Mucosa of rectum (tissue), 2 donors: Measurements from ENCODE around the gene FBRSL1.
A peak's percentile ranks its signal among the peaks of the same experiment; 100 is the strongest.

Experiments used
- H3K27ac ChIP-seq, 2 donors: one replicate each; pipeline ENCODE4 v1.7.0; 2013; ENCODE audit warnings: inconsistent platforms in 2 of 2, low read depth in 2 of 2, low read length in 2 of 2
- H3K27me3 ChIP-seq, 2 donors: one replicate each; pipeline ENCODE4 v1.7.0; 2013; ENCODE audit warnings: low read length in 2 of 2; ENCODE audit not compliant: control insufficient read depth in 2 of 2, insufficient read depth in 2 of 2
- H3K36me3 ChIP-seq, 2 donors: one replicate each; pipeline ENCODE4 v1.7.0; 2013; ENCODE audit warnings: low read length in 2 of 2; ENCODE audit not compliant: control insufficient read depth in 2 of 2, insufficient read depth in 2 of 2
- H3K4me1 ChIP-seq, 2 donors: one replicate each; pipeline ENCODE4 v1.7.0; 2013; ENCODE audit warnings: low read length in 2 of 2, mild to moderate bottlenecking in 1 of 2; ENCODE audit not compliant: control insufficient read depth in 2 of 2, insufficient read depth in 2 of 2
- H3K4me3 ChIP-seq, 2 donors: one replicate each; pipeline ENCODE4 v1.7.0; 2013; ENCODE audit warnings: low read length in 2 of 2
- H3K9ac ChIP-seq, 2 donors: one replicate each; pipeline ENCODE4 v1.7.0; 2013; ENCODE audit warnings: low read length in 2 of 2, low read depth in 1 of 2, mild to moderate bottlenecking in 1 of 2
- H3K9me3 ChIP-seq, 2 donors: one replicate each; pipeline ENCODE4 v1.7.0; 2013; ENCODE audit warnings: low read length in 2 of 2; ENCODE audit not compliant: control insufficient read depth in 2 of 2
- donor health status: healthy.
- donor health status: Normal muscosa, but diverticular disease.

The FBRSL1 gene

DNA sequence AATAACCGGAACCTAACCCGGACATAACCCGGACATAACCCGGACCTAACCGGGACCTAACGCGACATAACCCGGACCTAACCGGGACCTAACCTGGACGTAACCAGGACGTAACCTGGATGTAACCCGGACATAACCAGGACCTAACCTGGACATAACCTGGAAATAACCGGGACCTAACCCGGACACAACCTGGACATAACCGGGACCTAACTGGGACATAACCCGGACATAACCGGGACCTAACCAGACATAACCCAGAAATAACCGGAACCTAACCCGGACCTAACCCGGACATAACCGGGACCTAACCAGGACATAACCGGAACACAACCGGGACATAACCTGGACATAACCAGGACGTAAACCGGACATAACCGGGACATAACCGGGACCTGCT lies 6.7 kb upstream of the FBRSL1 start:
- Histone ChIP-seq H3K4me3 (no peak overlapping the region), H3K27ac (no peak overlapping the region), H3K9me3 (no peaks in the 10 kb centered on the region), H3K4me1 (peaks cover under 1% of the 10 kb centered on the region in 2 donors), H3K27me3 (no peaks in the 10 kb centered on the region), H3K9ac (no peak overlapping the region), H3K36me3 (no peaks in the 10 kb centered on the region)

DNA sequence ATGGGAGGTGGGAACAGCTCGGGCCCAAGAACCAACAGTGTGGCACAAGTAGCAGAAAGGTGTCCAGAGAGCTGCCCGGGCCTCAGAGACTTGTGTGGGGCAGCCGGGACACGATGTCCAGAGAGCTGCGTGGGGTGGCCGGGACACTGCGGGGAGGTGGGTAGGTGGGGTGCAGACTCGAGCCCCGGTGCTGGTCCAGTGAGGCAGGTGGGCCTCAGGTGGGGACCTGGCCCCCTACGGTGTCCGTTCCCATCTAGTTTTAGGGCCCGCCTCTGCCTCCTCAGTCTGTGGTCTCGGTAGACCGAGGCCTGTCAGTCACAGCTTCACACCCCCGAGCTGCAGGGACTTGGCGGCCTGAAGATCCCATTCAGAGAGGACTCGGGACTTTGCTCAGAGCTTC lies 6.3 kb upstream of the FBRSL1 start:
- no peaks in the 10 kb centered on the region for H3K27me3 ChIP-seq
- no peak overlapping the region for H3K27ac ChIP-seq
- H3K9me3 ChIP-seq: no peaks in the 10 kb centered on the region
- no peak overlapping the region for H3K4me3 ChIP-seq
- peaks cover 4 to 5% of the 10 kb centered on the region in 2 donors for H3K4me1 ChIP-seq
- H3K36me3 ChIP-seq: no peaks in the 10 kb centered on the region
- H3K9ac ChIP-seq: no peak overlapping the region

DNA sequence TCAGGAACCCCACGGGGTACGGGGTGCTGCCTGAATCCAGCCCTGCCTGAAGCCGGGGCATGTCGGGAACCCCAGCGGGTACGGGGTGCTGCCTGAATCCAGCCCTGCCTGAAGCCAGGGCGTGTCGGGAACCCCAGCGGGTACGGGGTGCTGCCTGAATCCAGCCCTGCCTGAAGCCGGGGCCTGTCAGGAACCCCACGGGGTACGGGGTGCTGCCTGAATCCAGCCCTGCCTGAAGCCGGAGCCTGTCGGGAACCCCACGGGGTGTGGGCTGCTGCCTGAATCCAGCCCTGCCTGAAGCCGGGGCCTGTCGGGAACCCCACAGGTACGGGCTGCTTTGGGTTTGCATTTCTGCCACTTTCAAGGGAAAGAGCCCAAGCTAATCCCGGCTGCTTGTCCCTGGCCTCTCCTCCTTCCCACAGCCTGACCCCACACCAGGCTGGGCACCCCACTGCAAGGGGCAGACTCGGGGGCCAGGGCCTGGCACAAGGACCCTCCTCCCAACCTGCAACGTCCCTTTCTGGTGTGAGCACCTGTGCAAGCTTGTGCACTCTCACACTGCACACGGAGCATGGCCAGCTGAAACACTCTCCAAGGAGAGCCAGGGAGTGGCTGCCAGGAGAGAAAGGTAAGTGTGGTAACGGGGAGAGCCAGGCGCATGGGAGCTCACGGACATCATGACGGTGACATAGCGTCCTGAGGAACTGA lies 5.6 kb upstream of the FBRSL1 start:
- Histone ChIP-seq H3K4me1 (peaks cover 11 to 12% of the 10 kb centered on the region in 2 donors), H3K27ac (no peak overlapping the region), H3K9ac (no peak overlapping the region), H3K27me3 (no peaks in the 10 kb centered on the region), H3K9me3 (no peaks in the 10 kb centered on the region), H3K4me3 (no peak overlapping the region), H3K36me3 (no peaks in the 10 kb centered on the region)

DNA sequence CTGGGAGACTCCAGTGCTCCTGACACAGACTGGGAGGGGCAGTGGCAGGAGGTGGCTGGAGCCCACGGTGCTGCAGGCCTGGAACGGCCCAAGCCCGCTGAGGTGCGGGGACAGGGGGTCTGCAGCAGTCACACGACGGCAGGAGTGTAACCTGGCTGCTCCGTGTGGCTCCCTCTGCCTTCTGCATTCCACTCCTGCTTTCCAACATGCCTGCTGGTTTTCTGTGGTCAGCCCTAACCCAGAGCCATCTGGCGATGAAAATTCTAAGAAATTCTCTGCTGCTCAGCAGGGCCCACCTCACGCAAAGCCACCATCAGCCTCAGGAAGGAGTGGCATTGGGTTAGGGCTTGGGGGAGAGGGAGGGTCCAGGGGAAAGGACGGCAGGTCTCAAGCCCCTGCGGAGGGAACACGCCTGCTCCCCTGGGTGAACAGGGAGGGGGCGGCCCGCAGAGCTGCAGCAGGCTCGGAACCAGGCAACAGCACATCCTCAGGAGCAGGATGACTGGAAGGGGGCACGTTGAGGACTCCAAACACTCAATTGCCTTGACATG lies 5.0 kb upstream of the FBRSL1 start:
- no peaks in the 10 kb centered on the region for H3K9me3 ChIP-seq
- no peak overlapping the region for H3K27ac ChIP-seq
- H3K4me1 ChIP-seq: peaks cover 12% of the 10 kb centered on the region in 2 donors
- no peak overlapping the region for H3K9ac ChIP-seq
- H3K27me3 ChIP-seq: no peaks in the 10 kb centered on the region
- H3K4me3 ChIP-seq: no peak overlapping the region
- no peaks in the 10 kb centered on the region for H3K36me3 ChIP-seq

DNA sequence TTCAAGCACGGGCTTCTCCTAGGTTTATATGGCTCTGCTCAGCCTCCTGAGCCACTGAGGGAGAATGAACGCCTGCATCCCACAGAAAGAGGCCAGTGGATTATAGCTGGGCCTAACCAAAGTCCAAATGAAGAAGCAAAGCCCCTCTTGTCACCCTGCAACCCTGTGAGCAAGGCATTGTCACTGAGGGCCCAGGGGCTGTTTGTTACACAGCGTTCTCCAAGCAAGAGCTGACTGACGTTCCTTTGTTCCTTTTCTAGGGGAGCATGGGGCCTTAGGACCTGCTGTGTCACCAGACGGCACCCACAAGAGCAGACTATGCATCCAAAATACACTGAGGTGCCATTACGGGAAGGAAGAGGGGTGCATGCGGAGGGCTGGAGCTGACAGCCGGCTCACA lies 4.3 kb upstream of the FBRSL1 start:
- H3K27me3 ChIP-seq: no peaks in the 10 kb centered on the region
- no peaks in the 10 kb centered on the region for H3K9me3 ChIP-seq
- H3K4me1 ChIP-seq: peaks cover 12% of the 10 kb centered on the region in 2 donors

DNA sequence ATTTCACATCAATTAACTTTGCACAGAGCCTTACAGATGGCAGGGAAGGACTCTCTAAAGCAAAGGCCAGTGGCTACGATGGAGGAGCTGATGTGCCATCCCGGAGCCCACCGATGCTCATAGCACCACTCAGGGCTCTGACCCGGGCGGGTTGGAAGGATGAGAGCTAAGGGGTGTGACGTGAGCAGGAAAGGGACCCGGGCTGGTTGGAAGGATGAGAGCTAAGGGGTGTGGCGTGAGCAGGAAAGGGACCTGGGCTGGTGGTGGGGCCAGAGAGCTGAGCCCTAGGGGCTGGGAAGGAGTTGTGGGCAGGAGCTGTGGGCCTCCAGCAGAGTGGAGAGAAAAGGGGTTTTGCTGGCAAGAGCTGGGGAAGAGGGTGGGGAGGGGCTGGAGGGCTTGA lies 3.8 kb upstream of the FBRSL1 start:
- H3K27me3 ChIP-seq: no peaks in the 10 kb centered on the region
- H3K9me3 ChIP-seq: no peaks in the 10 kb centered on the region
- no peak overlapping the region for H3K27ac ChIP-seq
- H3K36me3 ChIP-seq: no peaks in the 10 kb centered on the region
- H3K4me3 ChIP-seq: no peak overlapping the region
- peaks cover 13 to 14% of the 10 kb centered on the region in 2 donors for H3K4me1 ChIP-seq
- H3K9ac ChIP-seq: no peak overlapping the region

More for the DNA sequence above, 4.3 kb upstream of the FBRSL1 start:
- Histone ChIP-seq H3K36me3 (no peaks in the 10 kb centered on the region), H3K4me3 (no peak overlapping the region), H3K9ac (no peak overlapping the region), H3K27ac (no peak overlapping the region)

DNA sequence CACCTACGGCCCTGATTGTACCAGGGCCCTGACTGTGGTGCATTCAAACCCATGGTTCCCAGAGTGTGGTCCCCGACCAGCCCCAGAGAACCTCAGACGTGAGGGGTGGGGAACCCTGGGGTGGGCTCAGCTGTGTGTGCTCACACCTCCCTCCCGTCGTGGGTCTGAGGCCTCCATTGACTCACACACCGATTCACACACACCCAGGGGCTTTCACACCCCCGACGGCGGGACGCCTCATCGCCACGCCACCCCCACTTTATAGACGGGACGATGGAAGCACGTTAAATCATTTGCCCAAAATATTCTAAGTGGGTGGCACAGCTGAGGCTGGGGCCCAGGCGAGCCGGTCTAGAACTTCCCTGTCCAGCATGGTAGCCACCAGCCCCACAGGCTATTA lies 3.4 kb upstream of the FBRSL1 start:
- Histone ChIP-seq H3K9ac (no peak overlapping the region), H3K36me3 (no peaks in the 10 kb centered on the region), H3K4me1 (peaks cover 17 to 18% of the 10 kb centered on the region in 2 donors), H3K4me3 (no peak overlapping the region), H3K27me3 (no peaks in the 10 kb centered on the region), H3K9me3 (no peaks in the 10 kb centered on the region), H3K27ac (no peak overlapping the region)

DNA sequence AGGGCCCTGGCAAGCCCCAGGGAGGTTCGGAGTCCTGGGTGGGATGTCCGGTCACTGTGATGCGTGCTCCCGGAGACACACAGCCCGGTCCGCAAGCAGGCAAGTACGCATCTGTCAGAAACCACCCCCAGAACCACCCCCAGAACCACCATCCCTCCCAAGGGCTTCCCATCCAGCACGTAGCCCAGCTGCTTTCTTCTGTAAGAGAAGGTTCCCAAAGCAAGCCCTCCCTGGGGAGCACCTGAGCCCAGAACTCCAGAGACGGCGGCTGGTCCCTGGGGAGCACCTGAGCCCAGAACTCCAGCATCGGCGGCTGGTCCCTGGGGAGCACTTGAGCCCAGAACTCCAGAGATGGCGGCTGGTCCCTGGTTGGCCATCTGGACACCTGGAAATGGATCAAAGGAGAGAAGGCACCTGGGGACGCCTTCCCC lies 2.6 kb upstream of the FBRSL1 start:
- Histone ChIP-seq H3K36me3 (no peaks in the 10 kb centered on the region), H3K9me3 (no peaks in the 10 kb centered on the region), H3K9ac (no peak overlapping the region), H3K27me3 (no peaks in the 10 kb centered on the region), H3K4me1 (peaks cover 25 to 26% of the 10 kb centered on the region in 2 donors), H3K27ac (no peak overlapping the region), H3K4me3 (no peak overlapping the region)

DNA sequence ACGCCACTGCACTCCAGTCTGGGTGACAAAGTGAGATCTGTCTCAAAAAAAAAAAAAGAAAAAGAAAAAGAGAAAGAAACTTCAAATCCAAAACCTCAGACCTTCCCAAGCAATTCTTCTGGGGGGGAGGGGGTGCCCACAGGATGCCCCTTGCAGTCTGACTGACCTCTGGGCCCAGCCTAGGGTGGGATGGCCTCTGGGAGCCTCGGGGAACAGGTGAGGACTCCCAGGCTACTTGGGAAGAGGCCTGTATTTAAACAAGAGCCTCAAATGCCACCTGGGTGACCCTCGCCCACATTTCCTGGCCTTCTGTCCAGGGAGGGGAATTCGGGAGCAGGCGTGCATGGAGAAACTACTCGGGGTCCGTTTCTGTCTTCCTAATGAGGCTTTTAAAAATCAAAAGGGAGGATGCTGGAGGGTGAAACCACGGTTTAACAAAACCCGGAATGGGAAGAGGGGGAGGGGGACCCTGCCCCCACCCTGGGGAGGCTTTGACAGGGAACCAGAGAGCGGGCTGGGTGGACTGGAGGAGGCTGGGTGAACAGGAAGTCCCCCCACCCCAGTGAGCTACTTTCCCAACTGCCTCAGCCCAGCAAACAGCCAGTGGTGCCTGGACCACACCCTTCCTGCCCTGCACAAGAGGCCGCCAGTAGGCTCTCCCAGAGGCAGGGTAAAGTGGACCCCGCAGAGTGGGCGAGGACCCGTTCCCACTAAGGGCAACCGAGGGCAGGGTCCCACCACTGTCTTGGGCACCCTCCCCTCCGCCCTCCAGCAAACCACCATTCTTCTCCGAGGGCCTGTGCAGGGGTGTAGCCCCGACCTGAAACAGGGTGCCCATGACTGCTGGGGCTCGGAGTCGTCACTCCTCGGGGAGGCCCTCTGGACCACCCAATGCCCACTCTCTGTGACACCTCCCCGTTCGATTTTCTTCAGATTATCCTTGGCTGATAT lies 1.5 kb upstream of the FBRSL1 start:
- Histone ChIP-seq H3K27ac (peak overlapping the region; percentile 75 to 86), H3K27me3 (no peaks in the 10 kb centered on the region), H3K4me1 (peaks cover 36% of the 10 kb centered on the region in 2 donors), H3K4me3 (peak overlapping the region; percentile 61 to 67), H3K9me3 (no peaks in the 10 kb centered on the region), H3K9ac (peak overlapping the region; percentile 72 to 81), H3K36me3 (no peaks in the 10 kb centered on the region)

DNA sequence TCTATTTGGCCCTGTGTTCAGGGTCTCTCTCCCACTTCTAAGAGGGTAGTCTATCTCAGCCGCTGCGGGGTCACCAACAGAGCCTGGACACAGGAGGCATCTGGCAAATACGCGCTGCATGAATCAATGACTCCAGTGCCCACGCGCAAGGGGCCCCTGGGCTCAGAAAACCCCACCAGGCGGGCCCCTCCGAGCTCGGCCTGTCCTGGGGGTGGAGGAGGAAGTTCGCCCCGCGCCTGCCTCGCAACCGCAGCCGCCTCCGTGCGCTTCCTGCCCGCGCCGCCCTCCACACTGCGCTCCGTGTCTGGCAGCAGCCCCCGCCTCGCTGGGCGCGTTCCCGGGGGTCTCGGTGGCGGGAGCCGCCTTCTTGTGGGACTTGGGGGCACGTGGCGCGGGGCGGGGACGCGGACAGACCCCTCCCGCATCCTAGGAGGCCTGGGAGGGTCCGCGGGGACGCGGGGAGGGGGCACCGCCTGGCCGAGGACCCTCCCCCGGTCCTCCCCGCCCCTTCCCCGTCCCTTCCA lies 811 bp upstream of the FBRSL1 start:
- no peaks in the 10 kb centered on the region for H3K9me3 ChIP-seq
- H3K4me1 ChIP-seq: peaks cover 43% of the 10 kb centered on the region in 2 donors
- H3K36me3 ChIP-seq: no peaks in the 10 kb centered on the region
- no peaks in the 10 kb centered on the region for H3K27me3 ChIP-seq
- H3K27ac ChIP-seq: peak overlapping the region; percentile 75 to 86
- H3K4me3 ChIP-seq: peak overlapping the region; percentile 61 to 67
- H3K9ac ChIP-seq: peak overlapping the region; percentile 72 to 81
